Activated CD4-positive, alpha-beta T cell treated with anti-CD3 and anti-CD28 coated beads, Interleukin-10, Interleukin-2, amounts not matched to agents 100 ng/mL and 50 ng/mL, durations not matched to agents 16 hours and 8 hours (primary cell): Measurements from ENCODE around the gene SEC16A.
A peak's percentile ranks its signal among the peaks of the same experiment; 100 is the strongest.

ENCODE experiments used
- DNase-seq: peaks from one replicate; pipeline ENCODE4 v3.0.0-alpha.2; 2020

SEC16A gene

DNA sequence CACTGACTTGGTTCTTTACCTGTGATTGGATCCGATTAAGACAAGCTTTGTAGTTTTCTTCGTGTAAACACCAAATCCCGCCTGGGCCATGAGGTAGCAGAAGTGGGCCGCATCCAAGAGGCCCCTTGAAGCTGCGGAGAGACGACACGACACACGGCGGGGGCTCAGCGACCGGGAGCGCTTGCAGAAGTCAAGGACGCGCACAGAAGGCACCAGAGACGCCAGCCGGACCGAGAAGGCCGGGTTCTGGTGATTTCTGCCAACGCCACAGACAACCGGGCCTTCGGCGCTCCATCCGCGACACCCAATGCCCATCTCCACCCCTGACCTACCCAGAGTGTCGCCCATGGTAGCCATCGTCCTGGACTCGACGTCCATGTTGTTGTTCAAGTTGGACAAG, 23.4 kb downstream of the SEC16A start:
- no peak for DNase-seq

- DNase-seq = no peak
These were observed 25.5 kb downstream of the SEC16A start for GRCh38 chr9:136457326-136457725.

DNA sequence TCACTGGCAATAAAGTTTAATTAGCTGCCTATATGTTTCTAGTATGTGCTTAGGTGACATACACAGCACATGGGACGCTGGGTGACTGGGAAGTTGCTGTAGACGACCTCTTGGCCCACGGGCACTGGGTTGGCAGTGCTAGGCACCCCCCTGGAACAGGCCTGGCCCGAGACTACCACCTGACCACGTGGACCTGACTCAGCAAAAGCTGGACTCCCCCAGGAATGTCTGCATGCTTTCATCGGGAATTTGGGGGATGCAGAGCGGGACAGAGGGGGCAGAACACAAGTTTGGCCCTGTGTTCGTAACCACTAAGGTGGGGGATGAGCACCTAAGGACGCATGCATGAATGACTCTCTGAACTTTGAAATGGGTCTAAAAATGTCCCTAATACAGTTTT, 26.6 kb downstream of the SEC16A start:
- DNase-seq = no peak

- no peak for DNase-seq
These were observed 27.5 kb downstream of the SEC16A start for GRCh38 chr9:136455043-136456002.

GRCh38 chr9:136454026-136454796, 28.6 kb downstream of the SEC16A start:
- no peak for DNase-seq

DNA sequence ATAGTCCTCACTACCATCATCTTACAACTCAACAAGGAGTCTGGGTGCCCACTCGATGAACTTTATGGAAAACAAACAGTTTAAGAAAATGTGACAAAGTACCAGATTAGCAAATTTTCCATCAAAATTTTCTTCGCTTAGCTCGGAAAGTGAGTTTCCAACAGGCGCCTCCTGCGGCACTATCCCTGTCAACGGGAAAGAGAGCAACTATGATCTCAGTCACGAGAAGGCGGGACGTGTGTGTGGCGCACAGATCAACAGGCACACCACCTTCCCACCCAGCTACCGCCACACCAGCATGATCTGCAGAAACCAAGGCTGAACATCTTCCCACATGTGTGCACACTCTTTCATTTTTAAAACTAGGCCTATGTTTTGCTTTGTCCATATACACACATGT, 29.5 kb downstream of the SEC16A start:
- no peak for DNase-seq

- no peak for DNase-seq
These were observed 31.5 kb downstream of the SEC16A start for GRCh38 chr9:136451221-136451877.

DNA sequence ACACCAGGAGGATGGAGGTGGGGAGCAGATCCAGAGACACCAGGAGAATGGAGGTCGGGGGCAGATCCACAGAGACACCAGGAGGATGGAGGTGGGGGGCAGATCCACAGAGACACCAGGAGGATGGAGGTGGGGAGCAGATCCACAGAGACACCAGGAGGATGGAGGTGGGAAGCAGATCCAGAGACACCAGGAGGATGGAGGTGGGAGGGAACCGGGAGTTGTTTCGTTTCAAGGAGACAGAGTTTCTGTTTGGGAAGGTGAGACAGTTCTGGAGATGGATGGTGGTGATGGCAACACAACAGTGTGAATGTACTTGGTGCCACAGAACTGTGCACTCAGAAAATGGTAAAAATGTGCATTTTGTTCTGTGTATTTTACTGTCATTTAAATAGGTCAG, 34.2 kb downstream of the SEC16A start:
- no peak for DNase-seq

DNA sequence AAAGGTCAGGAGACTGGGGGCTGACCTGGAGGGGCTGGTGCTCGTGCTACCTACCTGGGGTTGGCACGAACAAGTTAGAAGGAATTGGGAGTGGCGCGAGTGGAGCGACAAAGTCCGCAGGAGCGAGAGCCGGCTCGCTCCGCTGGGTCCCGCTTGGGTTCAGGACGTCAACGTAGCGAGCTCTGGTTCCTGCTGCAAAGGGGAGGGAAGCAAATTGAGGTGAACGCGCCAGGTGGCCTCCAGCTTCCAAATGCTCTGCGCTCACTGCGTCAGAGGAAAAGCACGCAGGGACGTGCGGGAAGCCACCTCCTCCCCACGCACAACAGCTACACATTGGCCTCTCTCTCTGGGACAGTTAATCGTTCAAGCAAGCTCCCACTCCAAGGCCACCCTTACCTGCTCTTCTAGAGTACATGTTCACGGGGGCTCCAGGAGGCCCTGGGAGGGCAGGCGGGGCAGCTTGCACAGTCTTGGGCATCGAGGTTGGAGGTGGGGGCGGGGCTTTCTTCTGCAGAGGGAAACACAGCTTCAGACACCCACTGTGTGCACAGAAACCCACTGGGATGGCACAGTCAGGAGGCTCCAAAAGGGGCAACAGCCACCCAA, 35.6 kb downstream of the SEC16A start:
- no peak for DNase-seq

GRCh38 chr9:136445799-136446198, 37.0 kb downstream of the SEC16A start:
- no peak for DNase-seq

DNA sequence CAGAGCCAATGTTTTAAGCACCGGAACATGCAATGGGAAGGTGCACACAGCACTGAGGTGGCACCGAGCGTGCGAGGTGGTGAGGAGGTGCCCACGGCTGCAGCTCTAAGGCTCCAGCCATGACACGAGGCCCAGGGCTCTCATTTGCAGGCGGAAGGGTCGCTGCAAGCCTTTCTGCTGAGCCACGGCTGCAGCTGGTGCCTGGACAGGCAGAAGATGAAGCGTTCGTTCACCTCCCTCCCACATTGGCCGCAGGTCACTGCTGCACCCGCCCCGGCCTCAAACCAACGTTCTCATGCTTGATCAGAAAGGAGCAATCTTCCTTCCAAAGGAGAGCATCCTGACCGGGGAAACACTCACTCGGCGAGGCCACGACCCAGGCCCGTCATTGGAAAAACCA, 38.7 kb downstream of the SEC16A start:
- no peak for DNase-seq

- no peak for DNase-seq
These were observed 39.2 kb downstream of the SEC16A start for GRCh38 chr9:136443687-136444086.

DNA sequence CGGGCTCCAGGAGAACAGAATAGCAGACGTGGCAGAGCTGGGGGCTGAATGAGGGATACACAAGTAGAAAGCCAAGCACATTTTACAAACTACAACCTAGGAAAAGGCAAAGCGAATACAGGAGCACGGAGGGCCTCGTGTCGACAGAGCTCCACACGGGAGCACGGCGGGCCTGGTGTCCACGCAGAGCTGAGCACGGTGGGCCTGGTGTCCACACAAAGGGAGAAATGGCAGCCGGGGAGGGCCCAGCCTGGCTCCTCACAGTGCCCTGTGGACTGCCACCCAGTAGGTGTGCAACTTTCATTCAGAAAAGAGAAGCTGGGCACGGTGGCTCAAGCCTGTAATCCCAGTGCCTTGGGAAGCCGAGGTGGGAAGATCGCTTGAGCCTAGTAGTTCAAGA, 39.8 kb downstream of the SEC16A start:
- no peak for DNase-seq

DNA sequence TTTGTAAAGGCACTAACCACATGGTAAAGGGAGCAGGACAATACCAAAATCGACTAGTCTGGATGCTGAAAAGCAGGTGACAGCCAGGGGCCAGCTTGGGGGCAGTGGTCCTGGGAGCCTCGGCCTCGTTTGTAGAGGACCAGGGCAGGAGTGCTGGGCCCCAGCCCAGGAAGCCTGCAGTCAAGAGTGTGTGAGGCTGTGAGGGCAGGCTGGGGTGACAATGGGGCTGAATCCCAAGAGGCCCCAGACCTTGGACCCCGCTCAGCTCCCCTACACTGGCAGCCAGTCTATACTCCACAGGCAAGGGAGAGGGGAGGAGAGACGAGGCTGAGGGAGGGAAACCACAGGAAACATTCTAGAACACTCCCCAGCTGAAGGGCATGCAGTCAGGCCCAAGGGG, 40.6 kb downstream of the SEC16A start:
- DNase-seq = no peak

DNA sequence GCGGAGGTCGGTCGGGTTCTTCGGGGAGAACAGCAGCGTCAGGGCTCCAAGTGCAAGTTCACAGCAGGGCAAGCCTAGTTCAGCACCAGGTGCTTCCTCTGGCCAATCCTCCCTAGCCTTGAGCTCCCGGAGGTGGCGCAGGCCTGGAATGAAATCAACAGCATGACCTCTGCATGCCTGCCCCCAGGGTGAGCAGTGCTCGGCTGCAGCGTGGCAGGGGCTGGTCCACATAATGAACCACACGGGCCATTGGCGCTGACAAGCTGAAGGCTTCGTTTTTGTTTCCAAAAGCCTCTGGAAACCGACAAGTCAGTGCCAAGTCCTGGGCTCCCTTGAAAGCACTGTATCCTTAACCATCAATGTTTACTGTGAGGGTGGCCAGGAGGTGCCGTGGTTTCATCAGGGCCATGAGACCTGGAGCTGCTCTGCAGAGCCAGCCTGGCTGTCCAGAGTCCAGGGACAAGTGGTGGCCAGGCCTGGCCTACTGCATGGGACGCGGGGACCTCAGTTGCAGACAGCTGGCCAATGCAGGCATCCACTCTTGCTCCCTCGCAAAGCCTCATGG, 41.1 kb downstream of the SEC16A start:
- DNase-seq = no peak

DNA sequence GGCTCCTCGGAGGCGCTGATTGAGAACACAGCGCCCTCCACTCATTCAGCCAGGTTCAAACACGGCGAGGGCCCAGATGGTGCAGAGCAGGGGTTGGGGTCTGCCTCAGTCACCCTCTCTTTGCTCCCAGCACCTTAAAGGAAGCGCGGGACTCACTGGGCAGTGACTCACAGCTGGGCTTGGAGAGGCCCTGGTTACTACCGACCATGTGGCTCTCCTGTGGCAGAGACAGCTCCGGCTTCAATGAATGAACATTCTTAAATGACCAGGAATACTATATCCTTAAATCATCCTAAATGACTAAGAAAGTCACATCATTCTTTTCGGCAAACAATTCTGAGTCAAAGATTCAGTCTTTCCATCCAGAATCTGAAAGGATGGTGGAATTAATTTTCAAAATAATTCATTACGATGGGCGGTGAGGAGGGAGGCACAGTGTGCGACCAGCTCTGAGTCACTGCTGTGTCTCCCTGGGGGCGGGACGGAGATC, 41.6 kb downstream of the SEC16A start:
- DNase-seq = no peak

GRCh38 chr9:136439481-136440408, 43.1 kb downstream of the SEC16A start, which contains the start of gene INPP5E:
Gene INPP5E, minus strand, starts transcription at chr9:136439845. Its CDS starts 426 bp downstream, at chr9:136439419.
- DNase-seq = peak; percentile 87

GRCh38 chr9:136438548-136439480, 44.0 kb downstream of the SEC16A start:
- peak; percentile 72 for DNase-seq

GRCh38 chr9:136437839-136438547, 44.8 kb downstream of the SEC16A start:
- DNase-seq = peak; percentile 13
